Measurements from ENCODE around the gene DOCK1.

The DOCK1 gene

DNA sequence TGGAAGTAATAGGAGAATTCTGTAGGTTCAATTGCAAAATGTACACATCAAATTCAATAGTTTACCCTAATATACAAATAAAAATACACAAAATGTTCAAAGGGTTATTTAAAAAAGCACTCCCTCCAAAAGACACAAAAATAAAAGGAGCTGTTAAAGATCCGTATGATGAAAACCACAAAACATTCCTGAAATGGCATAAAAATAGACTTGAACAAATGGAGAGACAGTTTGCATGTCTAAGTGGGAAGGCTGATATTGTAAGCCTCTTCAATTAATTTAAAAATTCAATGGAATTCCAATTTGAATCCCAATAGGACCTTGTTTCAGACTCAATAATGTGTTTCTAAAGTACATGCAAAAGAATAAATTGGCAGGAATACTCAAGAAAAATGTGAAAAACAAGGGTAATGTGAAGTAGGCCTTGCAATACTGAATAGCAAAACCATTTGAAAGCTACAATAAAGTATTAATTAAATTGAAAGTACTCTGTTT, 329.1 kb downstream of the DOCK1 start:
- no peak for DNase-seq

GRCh38 chr10:127236266-127236665, 331.0 kb downstream of the DOCK1 start:
- no peak for DNase-seq

- no peak for DNase-seq
These were observed 337.7 kb downstream of the DOCK1 start for GRCh38 chr10:127242914-127243313.

DNA sequence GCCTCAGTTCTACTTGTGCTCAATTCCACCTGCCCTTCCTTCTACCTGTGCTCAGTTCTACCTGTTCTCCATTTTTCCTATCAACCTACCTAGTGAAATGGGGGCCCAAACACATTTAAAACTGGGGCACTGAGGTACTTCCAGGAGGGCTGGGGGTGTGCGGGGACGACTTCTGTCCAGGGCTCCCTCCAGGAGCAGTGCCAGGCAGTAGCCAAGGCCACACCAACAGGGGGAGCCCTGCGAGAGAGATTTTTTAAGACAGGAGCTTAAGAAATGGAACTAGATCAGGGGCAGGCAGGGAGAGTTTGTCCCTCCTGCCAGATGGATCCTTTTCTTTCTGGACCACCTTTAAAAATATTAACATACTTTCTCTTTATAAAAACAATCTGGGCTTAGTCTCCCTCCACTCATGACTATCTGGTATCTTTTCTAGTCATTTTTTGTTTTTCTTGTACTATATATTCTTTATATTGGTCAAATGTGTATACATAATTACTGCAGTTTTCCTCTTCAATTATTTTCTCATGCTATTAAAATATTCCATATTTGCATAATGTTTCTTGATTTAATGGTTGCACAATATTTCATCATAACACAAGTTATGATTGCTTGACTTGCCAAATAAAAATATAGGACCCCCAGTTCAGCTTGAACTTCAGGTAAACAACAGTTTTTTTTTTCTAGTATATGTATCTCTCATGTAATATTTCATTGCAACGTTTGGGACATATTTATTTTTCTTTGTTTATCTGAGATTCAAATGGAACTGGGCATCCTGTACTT, 338.5 kb downstream of the DOCK1 start:
- DNase-seq: peak; percentile 33

DNA sequence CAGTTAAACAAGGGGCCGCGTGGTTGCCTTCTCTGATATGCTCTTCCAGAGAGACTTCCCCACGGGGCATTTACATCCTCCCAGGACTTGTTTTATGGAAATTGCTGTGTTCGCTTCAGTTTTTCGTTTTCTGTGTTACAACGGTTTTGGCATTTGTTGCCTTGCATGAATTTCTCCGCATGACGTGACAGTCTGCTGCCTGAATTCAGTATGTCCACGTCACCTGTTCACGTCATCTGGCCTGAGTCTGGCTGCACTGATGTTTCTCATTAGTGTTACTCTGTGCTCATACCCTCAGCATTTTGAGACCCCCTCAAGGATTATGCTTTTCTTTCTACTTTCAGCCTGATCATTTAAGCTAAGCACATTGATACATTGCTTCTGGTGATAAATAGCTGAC, 340.2 kb downstream of the DOCK1 start:
- no peak for DNase-seq

GRCh38 chr10:127250031-127250430, 344.8 kb downstream of the DOCK1 start:
- DNase-seq: no peak

- DNase-seq: no peak
These were observed 347.6 kb downstream of the DOCK1 start for GRCh38 chr10:127252818-127253217.

DNA sequence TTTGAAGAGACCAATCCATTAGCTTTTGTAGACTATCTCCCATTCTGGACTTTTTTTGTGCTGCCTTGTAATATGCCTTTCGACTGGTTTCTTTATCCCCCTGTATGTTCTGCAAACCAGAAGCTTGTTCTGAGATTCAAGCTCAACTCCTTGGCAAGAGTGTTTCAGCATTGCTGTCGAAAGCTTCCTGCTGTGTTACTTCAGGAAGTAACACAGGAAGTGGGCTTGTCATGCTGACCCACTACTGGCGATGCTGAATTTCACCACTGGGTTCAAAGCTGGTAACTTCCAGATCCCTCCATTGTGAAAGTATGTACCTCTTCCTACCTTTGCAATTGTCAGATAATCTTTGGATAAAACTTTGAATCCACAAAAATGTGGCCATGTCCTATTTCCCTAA, 349.0 kb downstream of the DOCK1 start:
- no peak for DNase-seq

- no peak for DNase-seq
These were observed 352.2 kb downstream of the DOCK1 start for GRCh38 chr10:127257395-127257794.

GRCh38 chr10:127259347-127259746, 354.1 kb downstream of the DOCK1 start:
- no peak for DNase-seq

DNA sequence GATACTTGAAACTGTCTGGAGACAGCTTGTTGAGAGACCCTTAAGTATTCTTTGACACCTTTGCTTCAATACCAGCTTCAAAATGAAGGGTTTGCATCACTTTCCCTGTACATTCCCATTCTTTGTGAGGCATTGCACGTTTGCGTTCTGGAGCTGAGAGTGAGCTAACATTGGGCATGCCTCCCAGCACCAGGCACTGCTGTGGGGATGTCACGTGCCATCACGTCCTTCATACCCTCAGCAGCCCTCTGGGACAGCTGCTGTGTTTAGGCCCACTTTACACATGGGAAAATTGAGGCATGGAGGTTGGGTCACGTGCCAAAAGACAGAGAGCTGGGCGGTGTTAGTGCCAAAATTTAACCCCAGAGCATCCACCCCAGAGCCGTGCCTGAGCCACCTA, 357.4 kb downstream of the DOCK1 start:
- no peak for DNase-seq

DNA sequence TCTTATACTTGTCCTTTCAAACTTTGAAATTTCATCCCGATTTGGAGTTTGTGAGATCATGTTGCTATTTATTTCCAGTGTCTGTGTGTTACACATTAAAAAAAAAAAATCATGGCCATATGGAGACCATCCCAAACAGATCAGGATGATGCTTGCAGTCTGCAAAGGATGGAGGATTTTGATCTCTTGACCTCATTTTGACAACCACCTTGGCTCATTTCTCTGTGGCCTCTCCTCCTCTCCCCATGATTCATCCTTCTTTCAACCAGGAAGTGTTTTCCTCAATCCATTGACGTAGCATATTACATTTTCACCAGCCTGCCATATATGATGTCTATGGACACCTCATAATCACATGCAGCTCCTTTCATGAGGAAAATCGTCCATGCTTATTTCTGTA, 360.1 kb downstream of the DOCK1 start:
- DNase-seq: no peak

- DNase-seq: no peak
These were observed 361.2 kb downstream of the DOCK1 start for GRCh38 chr10:127266431-127266830.

- no peak for DNase-seq
These were observed 362.2 kb downstream of the DOCK1 start for GRCh38 chr10:127267442-127267841.

DNA sequence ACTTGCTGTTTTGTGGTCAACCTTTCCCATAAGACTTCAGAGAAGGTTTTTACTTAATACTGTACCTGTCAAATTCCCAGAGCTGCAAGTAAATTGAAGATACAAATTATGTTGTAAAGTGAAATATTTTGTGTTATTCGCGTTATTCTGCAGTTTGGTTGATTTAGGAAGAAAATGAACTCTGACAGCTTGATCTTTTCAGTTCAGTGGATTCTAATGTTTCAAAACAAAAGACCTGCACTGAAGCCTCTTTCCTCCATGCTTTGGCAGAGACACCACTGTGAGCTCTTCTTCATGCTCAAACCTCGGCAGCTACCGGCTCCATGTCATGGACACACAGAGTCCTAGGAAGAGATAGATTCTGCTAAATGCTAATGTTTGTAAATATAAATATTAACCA, 366.8 kb downstream of the DOCK1 start:
- DNase-seq: no peak

GRCh38 chr10:127275272-127275671, 370.0 kb downstream of the DOCK1 start:
- no peak for DNase-seq

DNA sequence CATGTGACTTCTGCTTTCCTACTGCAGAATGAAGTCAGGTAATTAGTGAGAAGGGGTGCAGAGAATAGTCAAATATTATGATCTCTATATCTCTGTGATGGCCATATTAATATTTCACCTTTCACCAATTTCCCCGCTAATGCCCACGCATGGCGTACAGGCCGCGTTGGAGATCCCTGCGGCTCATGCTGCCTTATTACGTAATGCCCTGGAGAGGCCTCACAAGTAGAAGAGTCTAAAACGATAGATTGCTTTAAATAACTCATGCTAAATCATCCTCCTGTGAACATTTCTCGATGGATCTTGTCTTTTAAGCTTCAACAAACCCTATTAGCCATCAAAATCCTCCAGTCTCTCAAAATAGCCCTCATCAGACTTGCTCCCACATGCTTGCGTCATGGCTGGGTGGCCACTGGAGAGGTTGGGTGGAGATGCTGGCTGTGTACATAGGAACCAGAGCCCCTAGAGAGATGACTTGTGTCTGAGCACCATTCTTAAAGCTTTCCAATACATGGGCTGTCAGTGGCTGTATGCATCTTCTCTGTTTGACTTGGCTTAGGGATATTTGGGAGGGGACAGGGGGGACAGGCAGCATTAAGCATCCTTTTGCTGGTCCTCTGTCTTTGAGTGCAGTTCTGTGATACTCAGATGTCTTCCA, 370.7 kb downstream of the DOCK1 start:
- DNase-seq: no peak

GRCh38 chr10:127276794-127277462, 371.7 kb downstream of the DOCK1 start:
- DNase-seq: no peak

GRCh38 chr10:127278001-127278400, 372.8 kb downstream of the DOCK1 start:
- no peak for DNase-seq

GRCh38 chr10:127279334-127279774, 374.1 kb downstream of the DOCK1 start:
- DNase-seq: no peak

DNA sequence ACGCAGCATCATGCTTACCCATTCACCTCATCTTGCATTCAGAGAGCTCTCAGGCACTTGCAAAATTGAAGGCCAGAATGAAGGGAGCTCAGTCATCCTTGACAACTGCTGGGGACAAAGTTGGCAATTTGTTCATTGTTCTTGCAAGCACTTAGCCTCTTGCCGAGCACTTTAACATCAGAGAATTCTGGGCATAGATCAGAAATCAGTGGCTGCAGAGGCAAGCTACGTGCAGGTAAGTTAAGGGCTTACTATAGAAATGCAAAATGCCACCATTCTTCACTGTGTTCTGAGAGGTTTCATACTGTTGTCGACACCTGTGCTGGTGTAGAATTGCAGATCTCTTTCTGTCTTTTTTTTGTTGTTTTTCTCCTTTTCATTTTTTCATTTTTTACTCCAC, 375.2 kb downstream of the DOCK1 start:
- no peak for DNase-seq

- no peak for DNase-seq
These were observed 377.8 kb downstream of the DOCK1 start for GRCh38 chr10:127283017-127283416.

GRCh38 chr10:127283576-127283975, 378.3 kb downstream of the DOCK1 start:
- DNase-seq: no peak

- DNase-seq: no peak
These were observed 385.6 kb downstream of the DOCK1 start for GRCh38 chr10:127290850-127291249.
